K562 (cell line): ENCODE results near the gene AHSG. TPM values are rescaled to one million over a fixed set of nuclear protein-coding genes. Genes with fewer than 3 reads are reported as not detected.

Experiments used
- ATAC-seq: fragments of 200-7000 bp; cut with Tn5 transposase; 3 replicates; pipeline ENCODE4 v1.9.1; 2020; ENCODE audit warnings: moderate library complexity
- BruUV-seq: library from RNA; stranded (reverse); fragments of 400-500 nt; replicated peaks from 2 replicates; lab custom pipeline; 2021; lab: Mats Ljungman, UMichigan
- CTCF ChIA-PET: fragments of 300-600 bp; formaldehyde crosslinking; extraction: SDS; loops from one replicate; lab custom pipeline; 2021; ENCODE audit warnings: low intra/inter-chr PET ratio; lab: Yijun Ruan, JAX
- POLR2A ChIA-PET: fragments of 300-600, 350-650 bp; sonication (Branson Sonifier 250); formaldehyde crosslinking; extraction: SDS; loops from one replicate; lab custom pipeline; 2021; ENCODE audit warnings: antibody characterized with exemption, inconsistent platforms; lab: Yijun Ruan, JAX
- DNase-seq, 4 experiments: peaks; one replicate each; pipeline versions ENCODE4 v3.0.0 to v3.0.0-alpha.2; 2011 to 2018; ENCODE audit warnings: low spot score in 3 of 4, mixed read lengths in 3 of 4; ENCODE audit errors: extremely low read depth in 1 of 4
- FAIRE-seq: peaks from 2 replicates; lab custom pipeline; 2011; peaks lifted over from hg19 to GRCh38; lab: Jason Lieb, UNC
- H2AFZ ChIP-seq: 2 replicates; pipeline ENCODE4 v1.6.0; 2011; ENCODE audit warnings: low read depth, low read length, control low read depth, inconsistent platforms
- H3K27ac ChIP-seq: fragments of 200-600 bp; 3 replicates; pipeline ENCODE4 v1.8.0; 2011; ENCODE audit warnings: low read depth, mild to moderate bottlenecking, control low read depth, inconsistent platforms, low read length, moderate library complexity, mixed read lengths; ENCODE audit errors: extremely low read depth
- H3K27me3 ChIP-seq, 2 experiments: fragments of 300-600 bp in 1 of 2; 2 replicates in 1 of 2; 3 replicates in 1 of 2; pipeline versions ENCODE4 v1.6.0 to v1.8.0; 2011; ENCODE audit warnings: inconsistent platforms in 2 of 2, low read length in 2 of 2, mild to moderate bottlenecking in 1 of 2, mixed read lengths in 1 of 2, moderate library complexity in 1 of 2; ENCODE audit not compliant: control insufficient read depth in 2 of 2, insufficient read depth in 2 of 2
- H3K36me3 ChIP-seq: fragments of 300-600 bp; 3 replicates; pipeline ENCODE4 v1.8.0; 2011; ENCODE audit warnings: mild to moderate bottlenecking, low read length, inconsistent platforms; ENCODE audit not compliant: control insufficient read depth, insufficient read depth
- H3K4me1 ChIP-seq, 2 experiments: fragments of 200-600 bp in 1 of 2; replicated peaks in 1 of 2; 2 replicates in 1 of 2; 3 replicates in 1 of 2; pipeline versions ENCODE4 v1.5.1 to v1.8.0; 2011; ENCODE audit warnings: inconsistent platforms in 2 of 2, low read length in 2 of 2, mild to moderate bottlenecking in 1 of 2, mixed read lengths in 1 of 2, moderate library complexity in 1 of 2; ENCODE audit not compliant: control insufficient read depth in 2 of 2, insufficient read depth in 2 of 2
- H3K4me2 ChIP-seq: 2 replicates; pipeline ENCODE4 v1.6.1; 2011; ENCODE audit warnings: low read length, control low read depth, inconsistent platforms, mixed read lengths; ENCODE audit not compliant: insufficient read depth
- H3K4me3 ChIP-seq: fragments of 200-600 bp; sonication (generic), shearing (Covaris generic); 2 replicates; pipeline ENCODE4 v1.5.1; 2016; ENCODE audit warnings: control low read depth, inconsistent platforms
- H3K79me2 ChIP-seq: fragments of 200-600 bp; 3 replicates; pipeline ENCODE4 v1.8.0; 2011; ENCODE audit warnings: low read length, inconsistent platforms; ENCODE audit not compliant: control insufficient read depth, insufficient read depth
- H3K9ac ChIP-seq, 2 experiments: 2 replicates each; pipeline versions ENCODE4 v1.6.0 to v1.6.1; 2011; ENCODE audit warnings: low read depth in 2 of 2, low read length in 2 of 2, control low read depth in 1 of 2, inconsistent platforms in 1 of 2, mild to moderate bottlenecking in 1 of 2, mixed read lengths in 1 of 2; ENCODE audit not compliant: insufficient read depth in 1 of 2
- H3K9me1 ChIP-seq: one replicate; pipeline ENCODE4 v1.6.0; 2011; ENCODE audit warnings: inconsistent platforms, mild to moderate bottlenecking, low read length, moderate library complexity; ENCODE audit not compliant: control insufficient read depth, insufficient read depth
- H3K9me3 ChIP-seq: replicated peaks from 2 replicates; pipeline ENCODE4 v1.5.1; 2011; ENCODE audit warnings: low read depth, low read length, inconsistent platforms; ENCODE audit not compliant: control insufficient read depth, insufficient read depth
- H4K20me1 ChIP-seq: replicated peaks from 2 replicates; pipeline ENCODE4 v1.6.1; 2011; ENCODE audit warnings: low read length, inconsistent platforms, mixed read lengths; ENCODE audit not compliant: control insufficient read depth, insufficient read depth
- GABPA ChIP-seq: fragments of 200-800 bp; sonication (Bioruptor generic); conservative IDR thresholded peaks from 2 replicates; pipeline ENCODE4 v1.6.1; 2016; ENCODE audit warnings: low read depth, missing genetic modification characterization, missing compliant biosample characterization
- GTF2E2 ChIP-seq: fragments of 200-800 bp; sonication (Bioruptor generic); IDR thresholded peaks from 2 replicates; pipeline ENCODE4 v1.6.1; 2016; ENCODE audit warnings: missing genetic modification characterization, missing compliant biosample characterization
- KDM1A ChIP-seq, 2 experiments: fragments of 450-650 bp; IDR thresholded peaks; 2 replicates each; pipeline ENCODE4 v1.6.1; 2016; ENCODE audit warnings: mild to moderate bottlenecking in 2 of 2
- MCM2 ChIP-seq: fragments of 450-650 bp; IDR thresholded peaks from 2 replicates; pipeline ENCODE4 v1.6.1; 2017; ENCODE audit warnings: low read depth, mild to moderate bottlenecking
- MYC ChIP-seq, 2 experiments: fragments of 250-450 bp in 1 of 2; sonication (Bioruptor Pico) in 1 of 2; IDR thresholded peaks; 2 replicates each; pipeline versions ENCODE4 v1.5.1 to v1.6.1; 2012 to 2021; ENCODE audit warnings: low read depth in 2 of 2, borderline replicate concordance in 1 of 2, improper control_type of control experiment in 1 of 2, low read length in 1 of 2, mild to moderate bottlenecking in 1 of 2, moderate library complexity in 1 of 2
- NBN ChIP-seq: fragments of 450-650 bp; IDR thresholded peaks from 2 replicates; pipeline ENCODE4 v1.6.1; 2016; ENCODE audit warnings: low read depth, mild to moderate bottlenecking
- NELFE ChIP-seq: IDR thresholded peaks from 2 replicates; pipeline ENCODE4 v1.6.1; 2011; ENCODE audit warnings: mild to moderate bottlenecking; ENCODE audit not compliant: insufficient read depth, insufficient read length
- NKRF ChIP-seq: fragments of 450-650 bp; IDR thresholded peaks from 2 replicates; pipeline ENCODE4 v1.6.1; 2016; ENCODE audit warnings: borderline replicate concordance
- TCF7L2 ChIP-seq: fragments of 150-350 bp; IDR thresholded peaks from 2 replicates; pipeline ENCODE4 v1.6.1; 2016; ENCODE audit warnings: low read depth, mild to moderate bottlenecking, low read length, moderate library complexity
- TCFL5 ChIP-seq: fragments of 250-450 bp; sonication (Bioruptor Pico); conservative IDR thresholded peaks from 2 replicates; pipeline ENCODE4 v1.6.1; 2021; ENCODE audit warnings: mild to moderate bottlenecking, moderate library complexity, matching md5 sums
- ZFP1 ChIP-seq: fragments of 450-650 bp; formaldehyde crosslinking; IDR thresholded peaks from 2 replicates; pipeline ENCODE4 v1.4.0; 2020; ENCODE audit warnings: mild to moderate bottlenecking, mixed read lengths
- ZKSCAN3 ChIP-seq: fragments of 250-450 bp; sonication (Bioruptor Pico); IDR thresholded peaks from 2 replicates; pipeline ENCODE4 v1.4.0; 2020
- ZNF3 ChIP-seq: fragments of 250-450 bp; sonication (Bioruptor Pico); IDR thresholded peaks from 2 replicates; pipeline ENCODE4 v1.5.0; 2021; ENCODE audit warnings: mild to moderate bottlenecking, moderate library complexity
- ZNF395 ChIP-seq: fragments of 200-800 bp; sonication (Bioruptor generic); IDR thresholded peaks from 2 replicates; pipeline ENCODE4 v1.6.1; 2017; ENCODE audit warnings: missing genetic modification characterization, missing compliant biosample characterization
- WGBS: fragments of 100-300 bp; shearing (Covaris generic); methylation state at CpG from one replicate; pipeline ENCODE4 v1.1.6; 2016; ENCODE audit warnings: low coverage, mixed read lengths; ENCODE audit not compliant: insufficient coverage; ENCODE audit errors: missing lambda C conversion rate; 5-methylcytosine and 5-hydroxymethylcytosine counted together
- in situ Hi-C: fragments of 300-500 bp; cut with MboI; formaldehyde crosslinking; loops from 4 replicates; pipeline ENCODE4 v1.15.0; 2018; ENCODE audit warnings: inconsistent platforms, mixed read lengths
- intact Hi-C: fragments of 100-400 bp; cut with micrococcal nuclease; formaldehyde crosslinking; loops from 2 replicates; pipeline ENCODE4 v1.14.2; 2022
- polyA plus RNA-seq, 8 experiments: library from polyadenylated mRNA; depleted of rRNA in 4 of 8; stranded (reverse) in 5 of 8; unstranded in 3 of 8; fragments of >200 nt; fragmentation: Nextera tagmentation in 2 of 8; fragmentation: Illumina TruSeq in 1 of 8; extraction: Ambion mirVana in 2 of 8; extraction: Trizol in 1 of 8; gene quantifications; 2 replicates each; pipeline versions ENCODE4 v1.2.1 to v1.2.3, GENCODE V29; 2011 to 2014; ENCODE audit warnings: inconsistent platforms in 1 of 8, missing spikeins in 1 of 8
- total RNA-seq, 7 experiments: library from RNA; depleted of rRNA in 6 of 7; stranded (reverse); fragments of >200 nt in 6 of 7; fragmentation: Illumina TruSeq in 2 of 7; extraction: Trizol in 2 of 7; gene quantifications; 2 replicates each; pipeline versions ENCODE4 v1.2.1 to v1.2.3, GENCODE V29; 2011 to 2021; ENCODE audit warnings: low replicate concordance in 1 of 7
- TF ChIP-seq, protein P1 (sequence below): fragments of 250-450 bp; sonication (Bioruptor Pico); IDR thresholded peaks from 2 replicates; pipeline ENCODE4 v1.8.0; 2021; ENCODE audit warnings: moderate library complexity, mild to moderate bottlenecking, inconsistent platforms

The AHSG gene
- total and polyA plus RNA-seq, 9 of the 15 experiments (the other 6 are each of a cell fraction or from before 2014, with no cell fraction given) = 0.69 TPM; not detected in 8

DNA sequence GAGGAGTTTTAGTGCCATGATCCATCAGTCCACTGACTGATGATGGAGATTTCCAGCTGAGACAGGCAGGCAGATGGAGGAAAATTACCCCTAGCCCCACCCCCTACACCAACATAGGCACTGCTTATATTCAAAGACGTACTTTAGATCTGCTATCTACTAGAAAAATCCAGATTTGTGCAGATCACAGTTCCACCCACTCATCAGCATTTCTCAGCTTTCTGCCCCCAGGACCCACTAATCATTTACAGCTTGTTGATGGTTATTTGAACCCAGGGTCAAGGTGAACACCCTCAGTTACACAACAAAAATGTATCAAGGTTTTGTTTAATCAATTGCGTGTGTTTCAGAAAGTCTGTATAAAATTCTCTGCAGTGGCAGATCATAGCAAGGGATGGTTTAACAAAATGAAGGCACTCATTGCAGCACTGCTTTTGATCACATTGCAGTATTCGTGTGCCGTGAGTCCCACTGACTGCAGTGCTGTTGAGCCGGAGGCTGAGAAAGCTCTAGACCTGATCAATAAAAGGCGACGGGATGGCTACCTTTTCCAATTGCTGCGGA, 52.8 kb downstream of the AHSG start, which contains the start of gene HRG:
Gene HRG (plus strand): TSS at position 390 of the 564 bp plus-strand sequence. CDS start 18 bp downstream, at position 408.
- no peak within 1 kb of the TSS for H3K4me3 ChIP-seq
- H4K20me1 ChIP-seq = no peaks in the 10 kb centered on the region
- no peaks in the 10 kb centered on the region for H3K36me3 ChIP-seq
- no peaks in the 10 kb centered on the region for H3K9me3 ChIP-seq
- H3K27me3 ChIP-seq = peaks cover 7 to 25% of the 10 kb centered on the region in 2 experiments; a peak in 3 of 5 replicates
- WGBS = 18% methylated on average over 8 of the region's 8 CpGs
- no peak for DNase-seq
- no peak for ATAC-seq
- POLR2A ChIA-PET = interaction anchor here (0.5 to 1.5 kb wide), 3 partner anchors 11 to 117 kb away, joined by 3 read pairs; partner anchors contain the start of gene EIF4A2
- in situ Hi-C loops (no loop called here), intact Hi-C loops (no loop called here)
- no TSS peak for BruUV-seq
- no peak within 1 kb of the TSS for H2AFZ ChIP-seq
- FAIRE-seq = no peak
- TF ChIP-seq GTF2E2 (tag) (no peak), ZFP1 (CRISPR knock-in tag) (no peak), ZNF395 (no peak), NBN (no peak), ZNF3 (CRISPR knock-in tag) (no peak), GABPA (tag) (no peak), NELFE (no peak), MCM2 (no peak), ZKSCAN3 (CRISPR knock-in tag) (no peak), TCFL5 (CRISPR knock-in tag) (no peak), TCF7L2 (no peak), MYC (IDR thresholded peaks at IDR 0.05; ENCODE audit: low read depth, low read length) (no peak), MYC (CRISPR knock-in tag; IDR thresholded peaks at IDR 0.05; ENCODE audit: borderline replicate concordance, low read depth) (no peak), NKRF (no peak), KDM1A (IDR thresholded peaks at IDR 0.05) (no peak)
- TF ChIP-seq, protein P1, sequence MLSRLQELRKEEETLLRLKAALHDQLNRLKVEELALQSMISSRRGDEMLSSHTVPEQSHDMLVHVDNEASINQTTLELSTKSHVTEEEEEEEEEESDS (CRISPR knock-in tag) = no peak
- no peaks in the 10 kb centered on the region; a peak in 1 of 5 replicates for H3K4me1 ChIP-seq
- H3K9ac ChIP-seq = no peak within 1 kb of the TSS
- CTCF ChIA-PET = no interaction called here
- H3K9me1 ChIP-seq = no peaks in the 10 kb centered on the region
- no peaks in the 10 kb centered on the region for H3K79me2 ChIP-seq
- H3K27ac ChIP-seq = no peak within 1 kb of the TSS
- H3K4me2 ChIP-seq = no peak within 1 kb of the TSS
